ENCODE results near the gene ACAA2. TPM values are rescaled to one million over a fixed set of nuclear protein-coding genes. Genes with fewer than 3 reads are reported as not detected.

The ACAA2 gene
- total RNA-seq, 1 donor from 2014 or later, result 109 TPM

GRCh38 chr18:49850636-49851035, 37.3 kb upstream of the ACAA2 start:
- Mint-ChIP-seq H3K27me3 (ENCODE audit: unreplicated experiment) (no peaks in the 10 kb centered on the region), H3K4me3 (ENCODE audit: unreplicated experiment) (peak overlapping the region; percentile 5), H3K9me3 (ENCODE audit: unreplicated experiment) (peaks cover 5% of the 10 kb centered on the region), H3K36me3 (ENCODE audit: unreplicated experiment) (no peaks in the 10 kb centered on the region), H3K27ac (ENCODE audit: unreplicated experiment) (no peak overlapping the region), H3K4me1 (ENCODE audit: low read depth, unreplicated experiment) (peaks cover 6% of the 10 kb centered on the region)
- no peak for DNase-seq
- TF ChIP-seq, protein P1, sequence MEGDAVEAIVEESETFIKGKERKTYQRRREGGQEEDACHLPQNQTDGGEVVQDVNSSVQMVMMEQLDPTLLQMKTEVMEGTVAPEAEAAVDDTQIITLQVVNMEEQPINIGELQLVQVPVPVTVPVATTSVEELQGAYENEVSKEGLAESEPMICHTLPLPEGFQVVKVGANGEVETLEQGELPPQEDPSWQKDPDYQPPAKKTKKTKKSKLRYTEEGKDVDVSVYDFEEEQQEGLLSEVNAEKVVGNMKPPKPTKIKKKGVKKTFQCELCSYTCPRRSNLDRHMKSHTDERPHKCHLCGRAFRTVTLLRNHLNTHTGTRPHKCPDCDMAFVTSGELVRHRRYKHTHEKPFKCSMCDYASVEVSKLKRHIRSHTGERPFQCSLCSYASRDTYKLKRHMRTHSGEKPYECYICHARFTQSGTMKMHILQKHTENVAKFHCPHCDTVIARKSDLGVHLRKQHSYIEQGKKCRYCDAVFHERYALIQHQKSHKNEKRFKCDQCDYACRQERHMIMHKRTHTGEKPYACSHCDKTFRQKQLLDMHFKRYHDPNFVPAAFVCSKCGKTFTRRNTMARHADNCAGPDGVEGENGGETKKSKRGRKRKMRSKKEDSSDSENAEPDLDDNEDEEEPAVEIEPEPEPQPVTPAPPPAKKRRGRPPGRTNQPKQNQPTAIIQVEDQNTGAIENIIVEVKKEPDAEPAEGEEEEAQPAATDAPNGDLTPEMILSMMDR (IDR thresholded peaks at IDR 0.05; ENCODE audit: partially characterized antibody, unreplicated experiment), result no peak

DNA sequence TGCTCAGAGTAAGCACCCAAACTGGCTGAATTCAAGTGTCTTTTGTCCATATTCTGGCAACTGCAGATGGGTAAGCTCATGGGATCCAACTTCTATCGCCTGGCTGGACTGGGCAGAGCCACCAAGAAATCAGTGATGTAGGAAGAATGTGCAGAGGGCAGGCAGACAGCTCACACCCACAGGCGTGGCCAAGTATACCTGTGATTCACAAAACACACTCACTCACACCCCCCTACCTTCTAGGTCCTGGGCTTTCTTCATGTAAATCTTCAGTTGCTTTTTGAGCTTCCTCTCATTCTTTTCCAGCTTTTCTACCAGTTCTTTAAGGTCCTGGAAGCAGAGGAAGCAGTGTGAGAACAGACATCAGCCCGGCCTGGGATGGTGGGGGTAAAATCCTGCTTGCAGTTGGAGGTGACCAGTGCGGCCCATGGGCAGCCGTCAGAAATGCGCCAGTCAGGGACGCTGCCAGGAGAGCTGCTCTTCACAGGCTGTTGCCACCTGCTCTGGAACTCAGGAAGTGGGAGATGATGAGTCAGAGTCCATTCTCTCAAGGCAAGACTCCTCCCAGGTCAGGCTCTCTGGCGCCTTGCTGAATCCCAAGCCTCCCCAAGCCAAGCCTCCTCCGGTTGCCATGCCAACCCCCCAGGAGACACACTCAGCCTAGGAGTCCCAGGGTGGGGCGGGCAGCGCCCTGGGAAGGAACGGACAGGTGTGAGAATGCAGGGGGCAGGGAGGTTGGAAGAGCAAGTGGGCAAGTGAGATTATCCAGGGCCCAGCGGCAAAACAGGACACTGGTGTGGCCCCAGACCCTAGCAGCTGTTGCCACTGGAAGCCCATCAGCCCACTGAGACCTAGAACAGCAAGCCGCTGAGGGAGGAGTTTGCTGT, 36.2 kb upstream of the ACAA2 start:
- TF ChIP-seq, protein P1 (IDR thresholded peaks at IDR 0.05; ENCODE audit: partially characterized antibody, unreplicated experiment), result no peak
- Mint-ChIP-seq H3K27ac (ENCODE audit: unreplicated experiment) (no peak overlapping the region), H3K9me3 (ENCODE audit: unreplicated experiment) (peaks cover 16% of the 10 kb centered on the region), H3K27me3 (ENCODE audit: unreplicated experiment) (peaks cover 2% of the 10 kb centered on the region), H3K4me3 (ENCODE audit: unreplicated experiment) (no peak overlapping the region), H3K36me3 (ENCODE audit: unreplicated experiment) (no peaks in the 10 kb centered on the region), H3K4me1 (ENCODE audit: low read depth, unreplicated experiment) (peaks cover 17% of the 10 kb centered on the region)
- DNase-seq, result no peak

DNA sequence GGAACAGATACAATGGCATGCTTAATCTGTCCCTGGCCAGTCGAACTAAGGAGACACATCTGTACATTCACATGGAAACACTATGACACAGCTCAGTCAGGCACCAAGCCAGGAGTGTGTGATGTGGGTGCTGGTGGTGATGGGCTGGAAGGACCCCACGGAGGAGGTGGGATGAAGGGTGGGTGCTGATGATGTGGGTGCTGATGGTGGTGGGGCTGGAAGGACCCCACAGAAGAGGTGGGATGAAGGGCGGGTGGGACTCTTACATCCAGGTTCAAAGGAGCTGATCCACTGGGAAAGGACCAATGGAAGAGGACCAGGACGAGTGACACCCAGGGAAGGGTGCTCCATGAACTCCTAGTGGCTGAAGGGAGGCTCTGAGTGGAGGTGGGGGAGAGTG, 34.8 kb upstream of the ACAA2 start:
- TF ChIP-seq, protein P1 (IDR thresholded peaks at IDR 0.05; ENCODE audit: partially characterized antibody, unreplicated experiment), result no peak
- Mint-ChIP-seq H3K27me3 (ENCODE audit: unreplicated experiment) (peaks cover 2% of the 10 kb centered on the region), H3K4me1 (ENCODE audit: low read depth, unreplicated experiment) (peaks cover 21% of the 10 kb centered on the region), H3K4me3 (ENCODE audit: unreplicated experiment) (no peak overlapping the region), H3K9me3 (ENCODE audit: unreplicated experiment) (peaks cover 16% of the 10 kb centered on the region), H3K27ac (ENCODE audit: unreplicated experiment) (no peak overlapping the region), H3K36me3 (ENCODE audit: unreplicated experiment) (no peaks in the 10 kb centered on the region)
- DNase-seq, result no peak

DNA sequence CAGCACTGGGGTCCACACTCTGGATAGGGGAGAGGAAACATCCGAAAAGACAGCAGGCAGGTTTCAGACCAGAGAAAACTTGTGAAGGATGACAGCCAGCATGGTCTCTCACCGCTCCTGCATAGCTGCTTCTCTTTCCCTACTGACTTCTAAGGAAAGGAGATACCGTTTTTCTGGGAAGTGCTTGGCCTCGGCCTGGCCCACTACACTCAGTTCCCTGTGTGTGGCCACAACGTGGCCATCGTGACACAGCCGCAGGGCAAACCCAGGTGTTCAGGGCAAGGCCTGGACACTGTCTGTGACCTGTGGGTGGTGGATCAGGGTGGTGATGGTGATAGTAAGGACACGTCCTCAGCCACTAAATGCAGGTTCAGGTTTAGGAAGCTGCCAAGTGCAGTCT, 34.2 kb upstream of the ACAA2 start:
- H3K4me1 Mint-ChIP-seq (ENCODE audit: low read depth, unreplicated experiment), result peaks cover 21% of the 10 kb centered on the region
- H3K9me3 Mint-ChIP-seq (ENCODE audit: unreplicated experiment), result peaks cover 14% of the 10 kb centered on the region
- H3K27me3 Mint-ChIP-seq (ENCODE audit: unreplicated experiment), result peaks cover 2% of the 10 kb centered on the region
- H3K27ac Mint-ChIP-seq (ENCODE audit: unreplicated experiment), result no peak overlapping the region
- no peak overlapping the region for H3K4me3 Mint-ChIP-seq (ENCODE audit: unreplicated experiment)
- DNase-seq, result no peak
- no peaks in the 10 kb centered on the region for H3K36me3 Mint-ChIP-seq (ENCODE audit: unreplicated experiment)
- TF ChIP-seq, protein P1 (IDR thresholded peaks at IDR 0.05; ENCODE audit: partially characterized antibody, unreplicated experiment), result no peak

All from glutamatergic neuron (in vitro differentiated cells).